Measurements from ENCODE around the gene STT3B. TPM values are rescaled to one million over a fixed set of nuclear protein-coding genes. Genes with fewer than 3 reads are reported as not detected.
A peak's percentile ranks its signal among the peaks of the same experiment; 100 is the strongest.
"Not testable (repeated sequence)": the region's sequence is repeated elsewhere in the genome, so short reads cannot be mapped to it uniquely, and the experiment has no call there.

STT3B gene
- total and polyA plus RNA-seq, 7 experiments from 2014 or later = 109 to 149 (median 131) TPM

DNA sequence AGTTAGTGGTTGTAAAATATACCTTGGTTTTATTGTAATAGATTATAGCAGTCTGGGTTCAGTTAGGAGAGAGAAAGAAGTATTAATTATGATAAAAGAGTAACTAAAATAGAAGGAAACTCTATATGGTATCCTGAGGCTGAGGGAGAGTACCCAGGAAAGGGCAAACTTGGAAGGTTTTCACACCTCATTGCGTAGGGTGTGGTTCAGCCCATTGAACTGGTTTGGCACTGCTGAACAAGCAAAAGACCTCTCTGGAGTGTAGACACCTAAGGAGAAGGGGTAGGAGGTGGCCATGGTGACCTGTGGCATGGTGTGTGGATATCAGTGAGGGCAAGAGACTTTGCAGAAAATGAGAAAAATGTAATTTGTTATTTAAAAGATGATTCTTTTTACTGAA is 63.5 kb downstream of the STT3B start:
- no peak for DNase-seq
- peaks cover 32 to 74% (median 70%) of the 10 kb centered on the region in 5 donors for H3K36me3 Mint-ChIP-seq

DNA sequence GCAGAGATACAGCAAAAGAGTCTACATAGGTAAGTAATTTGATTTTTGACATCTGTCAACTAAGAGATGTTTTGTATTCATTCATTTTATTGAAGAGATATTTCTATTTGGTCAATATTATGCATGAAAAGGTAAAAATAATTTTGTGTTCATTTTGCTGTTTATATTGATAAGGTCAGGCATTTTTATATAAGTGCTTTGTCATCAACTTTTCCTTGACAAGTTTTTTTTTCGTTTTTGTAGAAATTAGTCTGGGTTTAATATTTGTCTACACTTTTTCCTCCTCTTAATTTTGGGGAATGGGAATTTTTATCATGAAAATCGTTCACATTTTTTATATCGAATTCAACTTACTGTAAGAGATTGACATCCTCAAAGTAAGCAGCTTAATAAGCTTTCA is 67.7 kb downstream of the STT3B start:
- peaks cover under 1 to 25% (median 12%) of the 10 kb centered on the region in 11 donors for H3K9me3 Mint-ChIP-seq
- Histone ChIP-seq H3K36me3 (ENCODE audit: control insufficient read depth in 2 of 3, insufficient read depth in 3 of 3, low read length in 3 of 3) (peaks cover 0 to 17% (median 3%) of the 10 kb centered on the region in 3 experiments), H3K4me3 (ENCODE audit: low read length) (no peak overlapping the region), H3K4me1 (ENCODE audit: control insufficient read depth in 2 of 2, insufficient read depth in 2 of 2, low read length in 2 of 2) (peaks cover 0 to 4% of the 10 kb centered on the region in 2 donors), H3K9me3 (ENCODE audit: control insufficient read depth in 2 of 3, low read length in 3 of 3) (no peaks in the 10 kb centered on the region), H3K27ac (ENCODE audit: low read depth, low read length) (no peak overlapping the region), H3K27me3 (ENCODE audit: control insufficient read depth in 2 of 2, insufficient read depth in 2 of 2, low read length in 2 of 2) (no peaks in the 10 kb centered on the region)
- POLR2A ChIA-PET = no interaction called here
- no peak overlapping the region for H3K27ac Mint-ChIP-seq
- peaks cover 13 to 55% (median 37%) of the 10 kb centered on the region in 7 donors for H3K4me1 Mint-ChIP-seq
- DNase-seq = no peak
- no peak overlapping the region for H3K4me3 Mint-ChIP-seq
- CTCF ChIA-PET = no interaction called here
- H3K27me3 Mint-ChIP-seq = no peaks in the 10 kb centered on the region
- peaks cover 12 to 74% (median 71%) of the 10 kb centered on the region in 5 donors for H3K36me3 Mint-ChIP-seq
- no peak for ATAC-seq
- intact Hi-C loops (cut with micrococcal nuclease) = no loop called here

More for the DNA sequence above, 63.5 kb downstream of the STT3B start:
- intact Hi-C loops (cut with micrococcal nuclease) = no loop called here
- Mint-ChIP-seq H3K27ac (peak overlapping the region in 7 of 9 donors; percentile 29 to 75 (median 55)), H3K4me3 (peak overlapping the region in 1 of 10 donors; percentile 26), H3K4me1 (peaks cover 29 to 74% (median 55%) of the 10 kb centered on the region in 7 donors), H3K9me3 (peaks cover 0 to 31% (median 7%) of the 10 kb centered on the region in 11 donors), H3K27me3 (no peaks in the 10 kb centered on the region)
- POLR2A ChIA-PET = no interaction called here
- Histone ChIP-seq H3K4me1 (ENCODE audit: control insufficient read depth in 2 of 2, insufficient read depth in 2 of 2, low read length in 2 of 2) (peaks cover 0 to 4% of the 10 kb centered on the region in 2 donors), H3K27me3 (ENCODE audit: control insufficient read depth in 2 of 2, insufficient read depth in 2 of 2, low read length in 2 of 2) (no peaks in the 10 kb centered on the region), H3K36me3 (ENCODE audit: control insufficient read depth in 2 of 3, insufficient read depth in 3 of 3, low read length in 3 of 3) (peaks cover 12 to 37% (median 14%) of the 10 kb centered on the region in 3 experiments), H3K27ac (ENCODE audit: low read depth, low read length) (no peak overlapping the region), H3K4me3 (ENCODE audit: low read length) (no peak overlapping the region), H3K9me3 (ENCODE audit: control insufficient read depth in 2 of 3, low read length in 3 of 3) (peaks cover 0 to 5% (median 0%) of the 10 kb centered on the region in 3 experiments)
- no peak for ATAC-seq
- CTCF ChIA-PET = no interaction called here

- DNase-seq; H3K27me3 ChIP-seq (ENCODE audit: control insufficient read depth in 2 of 2, insufficient read depth in 2 of 2, low read length in 2 of 2); intact Hi-C loops (cut with micrococcal nuclease); H3K27ac Mint-ChIP-seq; H3K27ac ChIP-seq (ENCODE audit: low read depth, low read length); CTCF ChIA-PET; H3K4me3 Mint-ChIP-seq; H3K4me1 ChIP-seq (ENCODE audit: control insufficient read depth in 2 of 2, insufficient read depth in 2 of 2, low read length in 2 of 2); ATAC-seq; H3K4me3 ChIP-seq (ENCODE audit: low read length); H3K27me3 Mint-ChIP-seq: not testable (repeated sequence)
- Histone ChIP-seq H3K9me3 (ENCODE audit: control insufficient read depth in 2 of 3, low read length in 3 of 3) (peaks cover 0 to 17% (median 4%) of the 10 kb centered on the region in 3 experiments), H3K36me3 (ENCODE audit: control insufficient read depth in 2 of 3, insufficient read depth in 3 of 3, low read length in 3 of 3) (peaks cover 0 to 29% (median 3%) of the 10 kb centered on the region in 3 experiments)
- H3K36me3 Mint-ChIP-seq = peaks cover 25 to 88% (median 80%) of the 10 kb centered on the region in 5 donors
- POLR2A ChIA-PET = interaction anchor here (0.6 kb wide), 1 partner anchor 13 kb away, joined by 4 read pairs; no protein-coding TSS in a partner anchor
- H3K4me1 Mint-ChIP-seq = peaks cover 19 to 66% (median 57%) of the 10 kb centered on the region in 7 donors
- H3K9me3 Mint-ChIP-seq = peaks cover 6 to 56% (median 27%) of the 10 kb centered on the region in 11 donors
Measured at GRCh38 chr3:31605333-31605732, 72.6 kb downstream of the STT3B start.

DNA sequence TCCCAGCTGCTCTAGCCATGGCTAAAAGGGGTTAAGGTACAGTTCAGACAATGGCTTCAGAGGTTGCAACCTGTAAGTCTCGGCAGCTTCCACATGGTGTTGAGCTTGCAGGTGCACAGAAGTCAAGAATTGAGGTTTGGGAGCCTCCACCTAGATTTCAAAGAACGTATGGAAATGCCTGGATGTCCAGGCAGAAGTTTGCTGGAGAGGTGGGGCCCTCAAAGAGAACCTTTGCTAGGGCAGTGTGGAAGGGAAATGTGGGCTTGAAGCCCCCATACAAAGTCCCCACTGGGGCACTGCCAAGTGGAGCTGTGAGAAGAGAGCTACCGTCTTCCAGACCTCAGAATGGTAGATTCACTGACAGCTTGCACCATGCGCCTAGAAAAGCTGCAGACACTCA is 73.7 kb downstream of the STT3B start:
- ATAC-seq (no peak), DNase-seq (no peak)
- ChIA-PET POLR2A (no interaction called here), CTCF (no interaction called here)
- no peaks in the 10 kb centered on the region for H3K27me3 ChIP-seq (ENCODE audit: control insufficient read depth in 2 of 2, insufficient read depth in 2 of 2, low read length in 2 of 2)
- Mint-ChIP-seq H3K4me3 (peak overlapping the region in 3 of 10 donors; percentile 11 to 57 (median 21)), H3K36me3 (peaks cover 22 to 86% (median 79%) of the 10 kb centered on the region in 5 donors), H3K27ac (no peak overlapping the region), H3K9me3 (peaks cover 6 to 56% (median 27%) of the 10 kb centered on the region in 11 donors), H3K27me3 (no peaks in the 10 kb centered on the region), H3K4me1 (peaks cover 25 to 69% (median 60%) of the 10 kb centered on the region in 7 donors)
- peaks cover 0 to 29% (median 3%) of the 10 kb centered on the region in 3 experiments for H3K36me3 ChIP-seq (ENCODE audit: control insufficient read depth in 2 of 3, insufficient read depth in 3 of 3, low read length in 3 of 3)
- peaks cover 0 to 17% (median 4%) of the 10 kb centered on the region in 3 experiments for H3K9me3 ChIP-seq (ENCODE audit: control insufficient read depth in 2 of 3, low read length in 3 of 3)
- intact Hi-C loops (cut with micrococcal nuclease) = no loop called here
- no peak overlapping the region for H3K4me3 ChIP-seq (ENCODE audit: low read length)
- H3K27ac ChIP-seq (ENCODE audit: low read depth, low read length) = no peak overlapping the region
- peaks cover 5% of the 10 kb centered on the region in 2 donors for H3K4me1 ChIP-seq (ENCODE audit: control insufficient read depth in 2 of 2, insufficient read depth in 2 of 2, low read length in 2 of 2)

DNA sequence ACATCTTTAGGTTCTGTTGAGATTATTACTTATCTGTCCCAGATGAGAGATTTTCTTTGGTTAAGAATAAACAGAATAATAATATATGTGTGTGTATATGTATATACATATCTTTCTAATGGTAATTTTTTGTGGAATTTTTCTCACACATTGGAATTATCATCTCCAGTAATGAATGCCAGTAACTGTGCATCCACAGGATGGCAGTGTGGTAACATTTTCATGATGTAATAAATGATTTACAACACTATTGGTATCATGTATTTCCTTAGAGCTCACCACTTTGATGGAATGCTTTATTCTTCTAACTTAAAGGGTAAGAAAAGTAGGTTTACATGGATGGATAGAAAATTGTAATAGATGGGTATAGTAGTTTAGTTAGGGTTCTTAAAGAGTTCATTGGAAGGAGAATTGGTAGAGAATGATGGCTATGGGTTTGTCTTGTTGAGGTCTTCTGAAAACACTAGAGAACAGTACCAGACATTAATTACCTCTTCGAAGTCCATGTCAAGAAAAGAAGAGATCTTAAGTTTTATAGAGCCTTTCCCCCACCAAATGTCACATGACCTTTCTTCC is 78.1 kb downstream of the STT3B start:
- H3K4me1 Mint-ChIP-seq = peaks cover 46 to 90% (median 75%) of the 10 kb centered on the region in 7 donors
- ChIA-PET POLR2A (no interaction called here), CTCF (no interaction called here)
- H3K4me3 Mint-ChIP-seq = peak overlapping the region in 1 of 10 donors; percentile 36
- no peak overlapping the region for H3K27ac ChIP-seq (ENCODE audit: low read depth, low read length)
- DNase-seq = no peak
- H3K9me3 ChIP-seq (ENCODE audit: control insufficient read depth in 2 of 3, low read length in 3 of 3) = peaks cover 0 to 16% (median 4%) of the 10 kb centered on the region in 3 experiments
- peaks cover 11 to 74% (median 60%) of the 10 kb centered on the region in 5 donors for H3K36me3 Mint-ChIP-seq
- peaks cover 5 to 8% of the 10 kb centered on the region in 2 donors for H3K4me1 ChIP-seq (ENCODE audit: control insufficient read depth in 2 of 2, insufficient read depth in 2 of 2, low read length in 2 of 2)
- H3K27me3 Mint-ChIP-seq = no peaks in the 10 kb centered on the region
- H3K9me3 Mint-ChIP-seq = peaks cover 1 to 27% (median 13%) of the 10 kb centered on the region in 11 donors
- no peak for ATAC-seq
- H3K27me3 ChIP-seq (ENCODE audit: control insufficient read depth in 2 of 2, insufficient read depth in 2 of 2, low read length in 2 of 2) = no peaks in the 10 kb centered on the region
- H3K27ac Mint-ChIP-seq = peak overlapping the region in 5 of 9 donors; percentile 2 to 55 (median 17)
- H3K36me3 ChIP-seq (ENCODE audit: control insufficient read depth in 2 of 3, insufficient read depth in 3 of 3, low read length in 3 of 3) = peaks cover 0 to 16% (median 0%) of the 10 kb centered on the region in 3 experiments
- no peak overlapping the region for H3K4me3 ChIP-seq (ENCODE audit: low read length)
- intact Hi-C loops (cut with micrococcal nuclease) = loop anchor here in 1 of 2 donors (1.0 to 2.0 kb wide), 2 partner anchors 84 to 158 kb away; no protein-coding TSS in a partner anchor

- ATAC-seq (no peak), DNase-seq (no peak)
- Histone ChIP-seq H3K4me3 (ENCODE audit: low read length) (no peak overlapping the region), H3K27me3 (ENCODE audit: control insufficient read depth in 2 of 2, insufficient read depth in 2 of 2, low read length in 2 of 2) (no peaks in the 10 kb centered on the region), H3K9me3 (ENCODE audit: control insufficient read depth in 2 of 3, low read length in 3 of 3) (no peaks in the 10 kb centered on the region), H3K27ac (ENCODE audit: low read depth, low read length) (no peak overlapping the region), H3K4me1 (ENCODE audit: control insufficient read depth in 2 of 2, insufficient read depth in 2 of 2, low read length in 2 of 2) (peaks cover 3 to 5% of the 10 kb centered on the region in 2 donors), H3K36me3 (ENCODE audit: control insufficient read depth in 2 of 3, insufficient read depth in 3 of 3, low read length in 3 of 3) (peaks cover 0 to 4% (median 4%) of the 10 kb centered on the region in 3 experiments)
- peak overlapping the region in 2 of 10 donors; percentile 5 to 31 for H3K4me3 Mint-ChIP-seq
- H3K36me3 Mint-ChIP-seq = peaks cover 0 to 65% (median 53%) of the 10 kb centered on the region in 5 donors
- no peaks in the 10 kb centered on the region for H3K27me3 Mint-ChIP-seq
- H3K27ac Mint-ChIP-seq = peak overlapping the region in 2 of 9 donors; percentile 58 to 80
- intact Hi-C loops (cut with micrococcal nuclease) = no loop called here
- peaks cover 39 to 85% (median 63%) of the 10 kb centered on the region in 7 donors for H3K4me1 Mint-ChIP-seq
- ChIA-PET CTCF (interaction anchor here (0.7 kb wide), 1 partner anchor 63 kb away, joined by 3 read pairs; no protein-coding TSS in a partner anchor), POLR2A (no interaction called here)
- H3K9me3 Mint-ChIP-seq = peaks cover 0 to 3% (median 0%) of the 10 kb centered on the region in 11 donors
Measured at GRCh38 chr3:31613177-31613576, 80.5 kb downstream of the STT3B start.
